GM23338 (cell line): ENCODE measurements around the gene VIPR1. TPM values are rescaled to one million over a fixed set of nuclear protein-coding genes. Genes with fewer than 3 reads are reported as not detected.
A peak's percentile ranks its signal among the peaks of the same experiment; 100 is the strongest.

ENCODE experiments used
- ATAC-seq: fragments of 200-7000 bp; cut with Tn5 transposase; 3 replicates; pipeline ENCODE4 v1.9.1; 2020
- DNase-seq: peaks from one replicate; pipeline ENCODE4 v3.0.0-alpha.2; 2015; ENCODE audit warnings: low spot score
- H2AFZ ChIP-seq: fragments of 200-600 bp; sonication (generic); 2 replicates; pipeline ENCODE4 v1.8.0; 2016; ENCODE audit warnings: antibody characterized with exemption, mild to moderate bottlenecking, moderate library complexity
- H3F3A ChIP-seq: fragments of 200-600 bp; sonication (generic); replicated peaks from 2 replicates; pipeline ENCODE4 v1.8.0; 2017; ENCODE audit warnings: antibody characterized with exemption, mixed run types, low read depth
- H3K27ac ChIP-seq: fragments of 200-600 bp; sonication (generic); 2 replicates; pipeline ENCODE4 v1.6.1; 2016; ENCODE audit warnings: low read depth
- H3K27me3 ChIP-seq: fragments of 200-600 bp; sonication (generic); 2 replicates; pipeline ENCODE4 v1.8.0; 2016; ENCODE audit warnings: mild to moderate bottlenecking, mixed run types, moderate library complexity; ENCODE audit not compliant: insufficient read depth
- H3K36me3 ChIP-seq: fragments of 200-600 bp; sonication (generic); 2 replicates; pipeline ENCODE4 v1.8.0; 2016; ENCODE audit warnings: mild to moderate bottlenecking; ENCODE audit not compliant: insufficient read depth
- H3K4me1 ChIP-seq: fragments of 200-600 bp; sonication (generic); 2 replicates; pipeline ENCODE4 v1.8.0; 2016; ENCODE audit warnings: mild to moderate bottlenecking, moderate library complexity; ENCODE audit not compliant: insufficient read depth
- H3K4me2 ChIP-seq: fragments of 200-600 bp; sonication (generic); 2 replicates; pipeline ENCODE4 v1.7.1; 2017; ENCODE audit warnings: mixed run types
- H3K4me3 ChIP-seq: fragments of 200-600 bp; sonication (generic); 2 replicates; pipeline ENCODE4 v1.6.1; 2016; ENCODE audit warnings: mixed run types
- H3K79me2 ChIP-seq: fragments of 200-600 bp; sonication (generic); replicated peaks from 2 replicates; pipeline ENCODE4 v1.8.0; 2017; ENCODE audit warnings: mild to moderate bottlenecking; ENCODE audit not compliant: insufficient read depth
- H3K9me2 ChIP-seq: fragments of 200-600 bp; sonication (generic); 2 replicates; pipeline ENCODE4 v1.8.0; 2017; ENCODE audit not compliant: insufficient read depth
- H4K20me1 ChIP-seq: fragments of 200-600 bp; sonication (generic); replicated peaks from 2 replicates; pipeline ENCODE4 v1.8.0; 2017; ENCODE audit warnings: mild to moderate bottlenecking; ENCODE audit not compliant: insufficient read depth
- H3K27ac Mint-ChIP-seq: 2 replicates; pipeline ENCODE4 v1.8.0; 2020; ENCODE audit warnings: inconsistent platforms, mild to moderate bottlenecking, moderate library complexity, mixed read lengths
- H3K27me3 Mint-ChIP-seq: 3 replicates; pipeline ENCODE4 v1.8.0; 2022; ENCODE audit warnings: low read depth, mild to moderate bottlenecking, moderate library complexity, mixed read lengths, inconsistent platforms; ENCODE audit not compliant: insufficient read depth, poor library complexity
- H3K36me3 Mint-ChIP-seq: 3 replicates; pipeline ENCODE4 v1.8.0; 2021; ENCODE audit warnings: low read depth, mild to moderate bottlenecking, inconsistent platforms, moderate library complexity, mixed read lengths
- H3K4me1 Mint-ChIP-seq: 3 replicates; pipeline ENCODE4 v1.8.0; 2020; ENCODE audit warnings: mild to moderate bottlenecking, inconsistent platforms, mixed read lengths
- H3K4me3 Mint-ChIP-seq: 3 replicates; pipeline ENCODE4 v1.8.0; 2021; ENCODE audit warnings: moderate library complexity, mild to moderate bottlenecking, inconsistent platforms, mixed read lengths
- H3K9me3 Mint-ChIP-seq: 3 replicates; pipeline ENCODE4 v1.8.0; 2020; ENCODE audit warnings: moderate library complexity, mild to moderate bottlenecking, inconsistent platforms, mixed read lengths
- CREB1 ChIP-seq: fragments of 250-450 bp; sonication (Bioruptor Pico); IDR thresholded peaks from 2 replicates; pipeline ENCODE4 v1.5.0; 2020; ENCODE audit warnings: low read depth, mild to moderate bottlenecking, moderate library complexity
- JUNB ChIP-seq: IDR thresholded peaks from one replicate; pipeline ENCODE4 v1.6.1; 2016; ENCODE audit warnings: antibody characterized with exemption; ENCODE audit not compliant: unreplicated experiment
- NANOG ChIP-seq: IDR thresholded peaks from 2 replicates; pipeline ENCODE4 v1.6.1; 2016; ENCODE audit warnings: antibody characterized with exemption, borderline replicate concordance
- POLR2AphosphoS5 ChIP-seq: IDR thresholded peaks from 2 replicates; pipeline ENCODE4 v1.6.1; 2016; ENCODE audit warnings: antibody characterized with exemption, low read depth
- REST ChIP-seq: IDR thresholded peaks from one replicate; pipeline ENCODE4 v1.6.1; 2018; ENCODE audit warnings: antibody characterized with exemption; ENCODE audit not compliant: unreplicated experiment
- STAT1 ChIP-seq: IDR thresholded peaks from one replicate; pipeline ENCODE4 v1.6.1; 2016; ENCODE audit warnings: antibody characterized with exemption; ENCODE audit not compliant: unreplicated experiment
- ZNF114 ChIP-seq: fragments of 250-450 bp; sonication (Bioruptor Pico); IDR thresholded peaks from 2 replicates; pipeline ENCODE4 v1.5.0; 2020; ENCODE audit warnings: mild to moderate bottlenecking, moderate library complexity
- ZNF331 ChIP-seq: fragments of 250-450 bp; sonication (Bioruptor Pico); IDR thresholded peaks from 2 replicates; pipeline ENCODE4 v1.5.0; 2020; ENCODE audit warnings: low read depth, mild to moderate bottlenecking, moderate library complexity
- ZNF462 ChIP-seq: fragments of 250-450 bp; sonication (Bioruptor Pico); IDR thresholded peaks from 2 replicates; pipeline ENCODE4 v1.5.0; 2020; ENCODE audit warnings: mild to moderate bottlenecking, moderate library complexity
- polyA plus RNA-seq: library from polyadenylated mRNA; unstranded; fragments of >200 nt; fragmentation: Nextera tagmentation; extraction: Ambion mirVana; gene quantifications from 2 replicates; pipeline ENCODE4 v1.2.1, GENCODE V29; 2016
- total RNA-seq: library from RNA; depleted of rRNA; stranded (reverse); fragments of >200 nt; shearing (Covaris generic); gene quantifications from 2 replicates; pipeline ENCODE4 v1.2.3, GENCODE V29; 2014
- TF ChIP-seq, protein P1 (sequence below), 2 experiments: fragments of 200-600 bp in 1 of 2; sonication (generic) in 1 of 2; conservative IDR thresholded peaks; 2 replicates each; pipeline versions ENCODE4 v1.5.1 to v1.6.1; 2016 to 2017; ENCODE audit warnings: antibody characterized with exemption in 2 of 2, low read depth in 2 of 2, mild to moderate bottlenecking in 2 of 2, moderate library complexity in 1 of 2
- TF ChIP-seq, protein P2 (sequence below): IDR thresholded peaks from 2 replicates; pipeline ENCODE4 v1.6.1; 2016; ENCODE audit warnings: antibody characterized with exemption

VIPR1 gene
- total and polyA plus RNA-seq, 2 experiments from 2014 or later = 6.3 to 19.3 TPM

GRCh38 chr3:42503251-42503924 is 945 bp downstream of the VIPR1 start:
- peaks cover 3% of the 10 kb centered on the region; the same call in 1 of the 3 replicates for H3K9me3 Mint-ChIP-seq
- DNase-seq = no peak
- ATAC-seq = no peak
- H3K4me3 ChIP-seq = peak overlapping the region; percentile 96
- peak overlapping the region; percentile 100 for H3K4me2 ChIP-seq
- TF ChIP-seq JUNB (no peak), ZNF462 (CRISPR knock-in tag) (no peak), CREB1 (no peak), REST (no peak), ZNF331 (CRISPR knock-in tag) (no peak), POLR2AphosphoS5 (no peak), STAT1 (no peak), ZNF114 (CRISPR knock-in tag) (no peak), NANOG (no peak)
- TF ChIP-seq, protein P1, sequence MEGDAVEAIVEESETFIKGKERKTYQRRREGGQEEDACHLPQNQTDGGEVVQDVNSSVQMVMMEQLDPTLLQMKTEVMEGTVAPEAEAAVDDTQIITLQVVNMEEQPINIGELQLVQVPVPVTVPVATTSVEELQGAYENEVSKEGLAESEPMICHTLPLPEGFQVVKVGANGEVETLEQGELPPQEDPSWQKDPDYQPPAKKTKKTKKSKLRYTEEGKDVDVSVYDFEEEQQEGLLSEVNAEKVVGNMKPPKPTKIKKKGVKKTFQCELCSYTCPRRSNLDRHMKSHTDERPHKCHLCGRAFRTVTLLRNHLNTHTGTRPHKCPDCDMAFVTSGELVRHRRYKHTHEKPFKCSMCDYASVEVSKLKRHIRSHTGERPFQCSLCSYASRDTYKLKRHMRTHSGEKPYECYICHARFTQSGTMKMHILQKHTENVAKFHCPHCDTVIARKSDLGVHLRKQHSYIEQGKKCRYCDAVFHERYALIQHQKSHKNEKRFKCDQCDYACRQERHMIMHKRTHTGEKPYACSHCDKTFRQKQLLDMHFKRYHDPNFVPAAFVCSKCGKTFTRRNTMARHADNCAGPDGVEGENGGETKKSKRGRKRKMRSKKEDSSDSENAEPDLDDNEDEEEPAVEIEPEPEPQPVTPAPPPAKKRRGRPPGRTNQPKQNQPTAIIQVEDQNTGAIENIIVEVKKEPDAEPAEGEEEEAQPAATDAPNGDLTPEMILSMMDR (conservative IDR thresholded peaks at IDR 0.05; ENCODE audit: low read depth in 2 of 2) = no peak
- TF ChIP-seq, protein P2, sequence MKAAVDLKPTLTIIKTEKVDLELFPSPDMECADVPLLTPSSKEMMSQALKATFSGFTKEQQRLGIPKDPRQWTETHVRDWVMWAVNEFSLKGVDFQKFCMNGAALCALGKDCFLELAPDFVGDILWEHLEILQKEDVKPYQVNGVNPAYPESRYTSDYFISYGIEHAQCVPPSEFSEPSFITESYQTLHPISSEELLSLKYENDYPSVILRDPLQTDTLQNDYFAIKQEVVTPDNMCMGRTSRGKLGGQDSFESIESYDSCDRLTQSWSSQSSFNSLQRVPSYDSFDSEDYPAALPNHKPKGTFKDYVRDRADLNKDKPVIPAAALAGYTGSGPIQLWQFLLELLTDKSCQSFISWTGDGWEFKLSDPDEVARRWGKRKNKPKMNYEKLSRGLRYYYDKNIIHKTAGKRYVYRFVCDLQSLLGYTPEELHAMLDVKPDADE = no peak
- no peaks in the 10 kb centered on the region for H3K79me2 ChIP-seq
- H3F3A ChIP-seq = no peaks in the 10 kb centered on the region
- H4K20me1 ChIP-seq = no peaks in the 10 kb centered on the region; the same call in 1 of the 2 replicates
- no peaks in the 10 kb centered on the region for H3K36me3 ChIP-seq
- H3K9me2 ChIP-seq = no peaks in the 10 kb centered on the region
- H3K4me1 Mint-ChIP-seq = peaks cover 35% of the 10 kb centered on the region
- peak overlapping the region; percentile 78 for H3K4me3 Mint-ChIP-seq
- peaks cover 17% of the 10 kb centered on the region for H3K4me1 ChIP-seq
- no peak overlapping the region for H3K27ac ChIP-seq
- no peak overlapping the region for H3K27ac Mint-ChIP-seq
- H3K27me3 Mint-ChIP-seq = peaks cover 42% of the 10 kb centered on the region
- H3K36me3 Mint-ChIP-seq = no peaks in the 10 kb centered on the region; the same call in 2 of the 3 replicates
- no peak overlapping the region; the same call in 1 of the 2 replicates for H2AFZ ChIP-seq
- peaks cover 51% of the 10 kb centered on the region for H3K27me3 ChIP-seq
